HG03108 (cell line): Measurements from ENCODE around the gene ZNHIT6.
"Not testable (repeated sequence)": the region's sequence is repeated elsewhere in the genome, so short reads cannot be mapped to it uniquely, and the experiment has no call there.

Experiments
- ATAC-seq: cut with Tn5 transposase; IDR thresholded peaks from one replicate; pipeline ENCODE4 v1.9.1; 2021; ENCODE audit warnings: moderate library complexity; ENCODE audit not compliant: unreplicated experiment

Gene ZNHIT6

GRCh38 chr1:85707990-85708828 is at the start of gene ZNHIT6:
TSS of gene ZNHIT6 (minus strand) at chr1:85708433. CDS start at chr1:85708284, 149 bp downstream.
- ATAC-seq = peak; percentile 87

DNA sequence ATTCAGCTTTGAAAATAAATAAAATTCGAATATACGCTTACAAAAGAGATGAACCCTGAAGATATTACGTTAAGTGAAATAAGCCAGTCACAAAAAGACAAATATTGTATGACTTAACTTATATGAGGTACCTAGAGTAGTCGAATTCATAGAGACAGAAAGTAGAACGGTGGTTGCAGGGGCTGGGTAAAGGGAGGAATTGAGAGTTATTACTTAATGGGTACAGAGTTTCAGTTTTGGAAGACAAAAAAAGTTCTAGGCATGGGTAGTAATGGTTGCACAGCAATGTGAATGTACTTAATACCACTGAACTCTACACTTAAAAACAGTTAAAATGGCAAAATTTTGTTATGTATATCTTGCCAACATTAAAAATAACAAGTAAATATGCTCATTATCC is 48.6 kb upstream of the ZNHIT6 start:
- ATAC-seq = no peak

GRCh38 chr1:85748120-85748519 is 39.9 kb upstream of the ZNHIT6 start:
- no peak for ATAC-seq

DNA sequence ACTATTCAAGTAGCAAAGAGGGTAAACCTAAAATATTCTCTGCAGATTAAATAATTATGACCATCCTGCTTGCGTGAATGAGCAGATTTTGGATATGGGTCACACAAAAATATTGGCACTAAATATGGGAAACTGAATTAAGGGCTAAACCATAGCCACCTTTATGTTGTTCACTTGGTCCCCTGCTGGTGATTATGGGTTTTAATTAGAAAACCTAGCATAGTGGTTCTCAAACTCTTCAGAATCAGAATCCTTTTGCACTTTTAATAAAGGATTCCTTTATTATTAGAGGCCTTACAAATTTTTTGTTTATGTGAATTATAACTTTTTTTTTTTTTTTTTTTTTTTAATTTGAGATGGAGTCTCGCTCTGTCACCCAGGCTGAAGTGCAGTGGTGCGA is 38.5 kb upstream of the ZNHIT6 start:
- ATAC-seq = no peak

DNA sequence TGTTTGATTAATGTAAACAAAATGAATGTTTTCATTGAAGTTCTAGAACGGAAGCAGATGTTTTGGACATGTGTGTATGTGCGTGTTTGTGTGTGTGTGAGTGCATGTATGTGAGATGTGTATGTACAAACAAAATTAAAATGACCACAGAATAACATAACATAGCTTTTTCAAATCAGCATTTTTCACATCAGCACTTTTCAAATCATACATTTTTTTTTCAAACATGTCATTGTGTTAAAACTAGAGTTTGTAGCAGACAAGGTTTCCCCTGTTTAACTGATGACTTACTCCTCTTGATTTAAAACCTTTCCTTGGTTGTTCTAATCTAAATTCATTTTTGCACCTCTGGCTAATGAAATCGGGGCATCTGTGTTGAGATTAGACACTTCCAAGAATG is 35.6 kb upstream of the ZNHIT6 start:
- ATAC-seq = no peak

DNA sequence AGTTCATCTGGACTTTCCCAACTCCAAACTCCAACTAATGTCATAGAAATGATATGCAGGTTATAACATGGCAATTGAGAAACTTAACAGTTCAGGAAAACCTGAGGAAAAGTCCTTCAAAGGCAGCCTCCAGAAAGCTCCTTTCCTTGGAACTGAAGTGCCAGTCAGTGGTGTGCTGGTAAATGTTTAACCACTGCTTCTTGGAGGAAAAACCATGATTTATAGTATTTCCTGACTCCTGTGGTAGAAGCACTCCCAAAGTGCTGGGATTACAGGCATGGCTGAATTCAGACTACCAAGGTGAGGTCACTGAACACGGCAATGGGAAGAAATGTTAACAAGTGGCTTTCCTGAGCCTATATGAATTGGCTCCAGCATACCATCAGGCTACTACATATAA is 26.7 kb upstream of the ZNHIT6 start:
- ATAC-seq = no peak

DNA sequence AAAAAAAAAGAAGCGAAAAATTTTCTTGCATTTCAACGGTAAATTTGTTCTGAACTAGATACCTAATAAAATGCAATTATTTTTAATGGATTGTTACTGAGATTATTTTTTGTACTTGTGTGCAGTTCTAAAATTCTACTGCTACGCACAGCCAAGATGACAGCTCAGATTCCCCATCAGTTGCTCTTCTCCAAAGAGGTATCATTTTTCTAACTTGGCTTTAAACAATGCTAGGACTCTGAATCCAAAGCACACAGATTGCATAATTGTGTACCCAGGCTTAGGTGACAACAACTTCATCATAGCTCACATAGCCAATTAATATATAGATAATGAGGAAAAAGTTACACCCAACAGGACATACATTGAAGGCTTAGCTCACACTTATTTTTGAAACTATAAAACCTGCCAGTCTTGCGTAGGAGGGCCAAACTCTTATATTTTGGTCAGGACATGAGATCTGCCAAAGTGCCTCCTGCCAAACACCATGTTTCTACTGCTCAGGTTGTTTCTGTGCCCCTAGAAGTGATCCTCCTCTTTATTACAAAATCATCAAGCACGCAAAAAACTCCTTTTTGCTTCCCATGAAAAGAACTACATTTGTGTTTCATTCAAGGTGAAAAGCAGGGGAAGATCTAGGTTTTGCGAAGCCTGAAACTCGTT is 10.6 kb upstream of the ZNHIT6 start:
- ATAC-seq = no peak

DNA sequence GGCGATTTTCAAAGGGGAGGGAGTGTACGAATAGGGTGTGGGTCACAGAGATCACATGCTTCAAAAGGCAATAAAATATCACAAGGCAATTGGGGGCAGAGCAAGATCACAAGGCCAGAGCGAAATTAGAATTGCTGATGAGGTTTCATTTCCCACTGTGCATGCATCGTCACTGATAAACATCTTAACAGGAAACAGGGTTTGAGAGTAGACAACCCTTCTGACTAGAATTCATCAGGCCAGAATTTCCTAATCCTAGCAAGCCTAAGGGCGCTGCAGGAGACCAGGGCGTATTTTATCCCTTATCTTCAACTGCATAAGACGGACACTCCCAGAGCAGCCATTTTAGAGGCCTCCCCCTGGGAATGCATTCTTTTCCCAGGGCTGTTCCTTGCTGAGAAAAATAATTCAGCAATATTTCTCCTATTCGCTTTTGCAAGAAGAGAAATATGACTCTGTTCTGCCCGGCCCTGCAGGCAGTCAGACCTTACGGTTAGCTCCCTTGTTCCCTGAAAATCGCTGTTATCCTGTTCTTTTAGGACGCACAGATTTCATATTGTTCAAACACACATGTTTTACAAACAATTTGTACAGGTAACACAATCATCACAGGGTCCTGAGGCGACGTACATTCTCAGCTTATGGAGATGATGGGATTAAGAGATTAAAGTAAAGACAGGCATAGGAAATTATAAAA is 6.3 kb upstream of the ZNHIT6 start:
- not testable (repeated sequence) for ATAC-seq

- ATAC-seq = no peak
These were observed 595 bp upstream of the ZNHIT6 start for GRCh38 chr1:85708829-85709227.

DNA sequence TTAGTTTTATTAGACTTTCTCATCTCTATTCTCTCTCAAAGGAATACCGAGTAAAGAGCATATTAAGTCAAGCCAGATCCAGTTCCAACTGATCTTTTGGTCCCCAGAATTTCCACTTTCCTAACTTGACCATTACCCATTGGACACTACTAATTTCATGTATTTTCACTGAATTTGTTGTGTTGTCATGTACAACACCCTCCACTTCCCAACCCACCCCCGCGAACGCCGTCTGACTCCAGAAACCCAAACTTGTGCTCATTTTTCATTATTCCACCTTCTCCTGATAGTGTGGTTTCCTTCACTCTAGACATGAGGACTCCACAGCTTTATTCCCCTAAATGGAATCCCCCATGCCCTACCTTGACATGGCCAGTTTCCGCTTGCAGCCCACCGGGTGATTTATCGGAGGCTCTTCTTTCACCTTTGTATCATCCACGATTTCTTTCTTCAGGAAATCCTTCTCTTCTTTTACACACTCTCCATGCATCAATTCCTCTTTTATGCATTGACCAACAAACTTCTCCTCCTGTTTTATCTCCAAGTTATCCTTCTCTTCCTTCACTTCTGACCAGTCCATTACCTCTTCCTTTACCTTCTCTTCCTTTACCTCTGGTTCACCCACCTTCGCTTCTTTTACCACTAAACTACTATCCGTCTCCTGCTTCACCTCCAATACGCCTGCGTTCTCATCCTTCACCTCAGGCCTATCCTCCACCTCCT is 805 bp downstream of the ZNHIT6 start:
- ATAC-seq = no peak

- ATAC-seq = no peak
These were observed 2.3 kb downstream of the ZNHIT6 start for GRCh38 chr1:85705940-85706339.

- ATAC-seq = no peak
These were observed 7.8 kb downstream of the ZNHIT6 start for GRCh38 chr1:85700422-85700821.

DNA sequence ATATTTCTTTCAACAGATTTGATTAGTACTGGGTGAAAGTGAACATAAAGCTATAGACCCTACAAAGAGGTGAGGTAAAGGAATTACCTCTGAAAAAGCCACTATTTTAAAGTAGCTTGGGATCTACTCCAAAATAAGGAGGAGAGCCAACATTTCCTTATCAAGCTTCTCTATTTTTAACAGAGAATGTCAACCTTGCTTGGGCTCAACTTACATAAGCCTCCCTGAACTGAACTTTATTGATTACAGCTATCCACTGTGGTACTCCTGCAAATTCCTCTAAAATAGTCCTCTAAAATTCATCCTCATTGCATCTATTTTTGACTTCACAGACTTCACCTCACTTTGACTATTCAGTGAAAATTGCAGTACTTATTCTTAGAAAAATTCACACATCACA is 10.3 kb downstream of the ZNHIT6 start:
- no peak for ATAC-seq

DNA sequence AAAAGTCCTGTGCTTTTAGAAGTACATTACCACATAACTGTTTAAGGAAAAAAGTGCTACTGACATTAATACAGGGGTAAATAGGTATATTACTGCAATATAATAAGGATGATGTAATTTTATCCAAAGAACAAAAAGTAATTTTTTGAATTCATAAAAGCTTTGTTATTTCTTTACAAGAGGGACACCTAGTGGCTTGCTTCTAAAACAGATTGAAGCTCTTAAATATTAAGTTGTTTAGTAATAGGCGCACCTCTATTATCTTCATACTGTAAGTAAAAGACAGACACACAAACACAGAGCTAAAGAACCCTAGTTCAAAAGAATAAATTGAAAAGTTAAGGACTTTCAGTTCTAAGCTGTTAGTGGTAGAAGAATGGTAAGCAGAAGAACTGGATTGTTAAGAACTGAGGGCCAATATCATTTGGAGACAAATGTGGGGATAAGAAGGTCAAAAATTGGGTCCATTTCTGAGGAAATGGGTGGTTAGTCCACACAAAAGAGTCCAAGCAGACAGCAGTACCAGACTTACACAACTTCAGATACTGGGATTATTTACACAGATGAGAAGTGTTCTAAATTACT is 15.4 kb downstream of the ZNHIT6 start:
- ATAC-seq = no peak

DNA sequence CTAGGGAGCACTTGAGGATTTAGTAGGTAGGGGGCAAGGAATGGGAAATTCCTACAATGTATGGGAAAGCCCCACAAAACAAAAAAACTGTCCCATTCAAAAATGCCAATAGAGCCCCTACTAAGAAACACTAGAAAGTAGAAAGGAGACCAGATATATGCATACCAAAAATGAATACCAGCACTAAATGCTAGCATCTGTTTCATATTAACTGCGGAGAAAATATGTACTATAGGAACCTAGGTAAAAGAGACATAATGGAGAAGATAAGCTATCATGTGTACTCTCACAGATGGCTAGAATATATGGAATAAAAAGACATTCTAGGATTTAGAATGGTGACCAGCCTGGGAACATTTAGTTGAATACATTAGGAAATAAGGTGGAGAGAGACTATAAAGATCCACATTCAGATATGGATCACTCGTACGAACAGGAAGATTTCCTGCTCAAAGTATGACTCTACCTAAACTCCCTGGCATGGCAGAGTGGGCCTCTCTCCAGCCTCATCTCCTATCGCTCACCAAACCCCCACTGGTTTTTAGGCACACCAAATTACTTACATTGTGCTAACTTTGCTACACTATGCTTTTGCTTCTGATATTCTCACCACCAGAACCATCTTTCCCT is 18.3 kb downstream of the ZNHIT6 start:
- no peak for ATAC-seq

DNA sequence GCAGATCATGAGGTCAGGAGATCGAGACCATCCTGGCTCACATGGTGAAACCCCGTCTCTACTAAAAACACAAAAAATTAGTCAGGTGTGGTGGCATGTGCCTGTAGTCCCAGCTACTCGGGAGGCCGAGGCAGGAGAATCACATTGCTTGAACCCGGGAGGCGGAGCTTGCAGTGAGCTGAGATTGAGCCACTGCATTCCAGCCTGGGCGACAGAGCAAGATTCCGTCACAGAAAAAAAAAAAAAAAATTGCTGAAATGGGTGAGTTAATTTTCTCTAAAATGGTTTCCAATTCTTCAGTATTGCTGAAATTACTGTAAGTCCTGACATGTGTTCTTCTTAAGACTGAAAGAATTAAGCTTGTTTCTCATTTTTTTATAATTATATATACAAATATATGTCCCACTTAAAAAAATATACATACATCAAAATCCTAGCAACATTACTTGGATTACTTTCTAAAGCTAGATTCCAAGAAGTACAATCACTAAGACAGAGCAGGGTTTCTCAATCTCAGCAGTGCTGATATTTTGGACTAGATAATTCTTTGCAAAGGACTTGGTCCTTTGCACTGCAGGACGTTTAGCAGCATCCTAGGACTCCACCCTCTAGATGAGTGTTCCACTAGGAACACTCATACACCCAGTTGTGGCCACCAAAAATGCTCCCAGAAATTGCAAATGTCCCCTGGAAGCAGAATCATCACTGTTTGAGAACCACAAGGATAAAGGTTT is 24.8 kb downstream of the ZNHIT6 start:
- ATAC-seq = no peak

- ATAC-seq = no peak
These were observed 27.1 kb downstream of the ZNHIT6 start for GRCh38 chr1:85681087-85681486.

- no peak for ATAC-seq
These were observed 30.0 kb downstream of the ZNHIT6 start for GRCh38 chr1:85678193-85678592.

- ATAC-seq = no peak
These were observed 30.6 kb downstream of the ZNHIT6 start for GRCh38 chr1:85677656-85678055.
